Skeletal muscle satellite cell (primary cell): Measurements from ENCODE around the gene PCK1.

Source experiments
- H3K27me3 ChIP-seq: 2 replicates; pipeline ENCODE4 v1.7.0; 2013; ENCODE audit warnings: low read length; ENCODE audit not compliant: control insufficient read depth, insufficient read depth
- H3K36me3 ChIP-seq: 2 replicates; pipeline ENCODE4 v1.7.0; 2013; ENCODE audit warnings: mild to moderate bottlenecking, control low read depth, low read length; ENCODE audit not compliant: insufficient read depth
- H3K4me1 ChIP-seq: 2 replicates; pipeline ENCODE4 v1.7.0; 2013; ENCODE audit warnings: low read length; ENCODE audit not compliant: control insufficient read depth, insufficient read depth
- H3K4me2 ChIP-seq: 2 replicates; pipeline ENCODE4 v1.7.0; 2013; ENCODE audit warnings: mild to moderate bottlenecking, low read length
- H3K4me3 ChIP-seq: 2 replicates; pipeline ENCODE4 v1.7.0; 2013; ENCODE audit warnings: low read length
- H3K9ac ChIP-seq: 2 replicates; pipeline ENCODE4 v1.7.0; 2013; ENCODE audit warnings: mild to moderate bottlenecking, low read depth, low read length, moderate library complexity
- H3K9me3 ChIP-seq: replicated peaks from 2 replicates; pipeline ENCODE4 v1.7.0; 2013; ENCODE audit warnings: mild to moderate bottlenecking, control low read depth, low read length

PCK1 gene

DNA sequence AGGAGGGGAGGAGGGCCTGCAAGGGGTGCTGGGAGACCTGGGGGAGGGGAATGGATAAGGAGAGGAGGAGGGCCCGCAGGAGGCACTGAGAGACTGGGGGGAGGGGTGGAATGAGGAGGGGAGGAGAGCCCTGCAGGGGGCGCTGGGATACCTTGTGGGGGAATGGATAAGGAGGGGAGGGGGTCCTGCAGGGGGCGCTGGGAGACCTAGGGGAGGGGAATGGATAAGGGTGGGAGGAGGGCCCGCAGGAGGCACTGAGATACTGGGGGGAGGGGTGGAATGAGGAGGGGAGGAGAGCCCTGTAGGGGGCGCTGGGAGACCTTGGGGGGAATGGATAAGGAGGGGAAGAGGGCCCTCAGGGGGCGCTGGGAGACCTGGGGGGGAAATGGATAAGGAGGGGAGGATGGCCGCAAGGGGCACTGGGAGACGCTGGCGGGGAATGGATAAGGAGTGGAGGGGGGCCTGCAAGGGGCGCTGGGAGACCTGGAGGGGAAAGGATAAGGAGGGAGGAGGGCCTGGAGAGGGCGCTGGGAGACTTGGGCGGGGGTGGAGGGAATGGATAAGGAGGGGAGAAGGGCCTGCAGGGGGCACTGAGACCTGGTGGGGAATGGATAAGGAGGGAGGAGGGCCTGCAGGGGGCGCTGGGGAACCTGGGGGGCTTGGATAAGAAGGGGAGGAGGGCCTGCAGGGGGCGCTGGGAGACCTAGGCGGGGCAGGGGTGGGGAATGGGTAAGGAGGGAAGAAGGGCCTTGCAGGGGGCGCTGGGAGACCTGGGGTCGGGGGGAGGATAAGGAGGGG is 34.6 kb upstream of the PCK1 start:
- H3K4me1 ChIP-seq = no peaks in the 10 kb centered on the region
- H3K9ac ChIP-seq = no peak overlapping the region
- no peak overlapping the region for H3K4me3 ChIP-seq
- no peak overlapping the region for H3K4me2 ChIP-seq
- H3K27me3 ChIP-seq = peaks cover 43% of the 10 kb centered on the region
- no peaks in the 10 kb centered on the region for H3K36me3 ChIP-seq
- no peaks in the 10 kb centered on the region for H3K9me3 ChIP-seq

DNA sequence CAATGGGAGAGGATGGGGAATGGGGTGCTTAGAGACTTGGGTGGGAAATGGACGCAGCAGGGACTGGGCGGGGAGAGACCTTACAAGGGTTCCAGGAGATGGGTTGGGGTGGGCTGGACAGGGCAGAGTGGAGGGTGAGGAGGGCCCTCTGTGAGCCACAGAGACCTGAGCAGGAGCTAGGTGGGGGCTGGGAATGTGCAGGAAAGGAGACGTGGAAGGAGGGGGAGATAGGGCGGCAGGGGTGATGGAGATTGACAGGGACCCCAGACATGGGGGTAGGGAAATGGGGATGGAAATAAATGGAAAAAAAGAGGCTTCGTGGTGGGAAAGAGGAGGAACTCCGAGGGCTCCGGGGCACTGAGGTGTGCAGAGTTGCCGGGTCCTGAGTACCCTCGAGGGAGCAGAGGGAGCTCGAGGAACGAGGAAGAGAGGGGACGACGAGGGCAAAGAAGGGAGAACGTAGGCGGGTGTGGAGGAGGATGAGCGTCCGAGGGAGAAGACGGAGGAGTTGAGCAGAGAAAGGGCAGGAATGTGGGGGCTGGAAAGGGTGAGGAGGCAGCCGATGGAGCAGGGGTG is 33.9 kb upstream of the PCK1 start:
- H3K9ac ChIP-seq = no peak overlapping the region
- H3K9me3 ChIP-seq = no peaks in the 10 kb centered on the region
- H3K4me3 ChIP-seq = no peak overlapping the region
- H3K4me2 ChIP-seq = no peak overlapping the region
- no peaks in the 10 kb centered on the region for H3K36me3 ChIP-seq
- H3K27me3 ChIP-seq = peaks cover 43% of the 10 kb centered on the region
- no peaks in the 10 kb centered on the region for H3K4me1 ChIP-seq

GRCh38 chr20:57527728-57528127 is 33.2 kb upstream of the PCK1 start:
- Histone ChIP-seq H3K36me3 (no peaks in the 10 kb centered on the region), H3K4me3 (no peak overlapping the region), H3K4me1 (no peaks in the 10 kb centered on the region), H3K27me3 (peaks cover 46% of the 10 kb centered on the region), H3K9ac (no peak overlapping the region), H3K9me3 (no peaks in the 10 kb centered on the region), H3K4me2 (no peak overlapping the region)

GRCh38 chr20:57528148-57528547 is 32.8 kb upstream of the PCK1 start:
- Histone ChIP-seq H3K4me2 (no peak overlapping the region), H3K9ac (no peak overlapping the region), H3K36me3 (no peaks in the 10 kb centered on the region), H3K4me3 (no peak overlapping the region), H3K27me3 (peaks cover 46% of the 10 kb centered on the region), H3K9me3 (no peaks in the 10 kb centered on the region), H3K4me1 (no peaks in the 10 kb centered on the region)

- no peak overlapping the region for H3K4me3 ChIP-seq
- no peaks in the 10 kb centered on the region for H3K9me3 ChIP-seq
- peaks cover 51% of the 10 kb centered on the region for H3K27me3 ChIP-seq
- H3K4me2 ChIP-seq = no peak overlapping the region
- H3K4me1 ChIP-seq = no peaks in the 10 kb centered on the region
- no peak overlapping the region for H3K9ac ChIP-seq
- H3K36me3 ChIP-seq = no peaks in the 10 kb centered on the region
These were observed 31.7 kb upstream of the PCK1 start for GRCh38 chr20:57529160-57529585.

DNA sequence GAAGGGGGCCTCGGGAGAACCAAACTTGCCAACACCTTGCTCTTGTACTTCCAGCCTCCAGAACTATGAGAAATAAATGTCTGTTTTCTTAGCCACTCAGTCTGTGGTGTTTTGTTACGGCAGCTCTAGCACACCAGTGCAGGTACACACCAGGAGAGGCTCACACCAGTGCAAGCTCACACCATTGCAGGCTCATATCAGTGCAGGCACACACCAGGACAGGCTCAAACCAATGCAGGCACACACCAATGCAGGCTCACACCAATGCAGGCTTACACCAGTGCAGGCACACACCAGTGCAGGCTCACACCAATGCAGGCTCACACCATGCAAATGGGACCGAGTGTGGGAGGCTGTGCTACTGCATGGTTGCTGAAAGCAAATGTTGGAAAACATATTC is 31.1 kb upstream of the PCK1 start:
- Histone ChIP-seq H3K36me3 (no peaks in the 10 kb centered on the region), H3K9ac (no peak overlapping the region), H3K27me3 (peaks cover 54% of the 10 kb centered on the region), H3K4me1 (no peaks in the 10 kb centered on the region), H3K4me3 (no peak overlapping the region), H3K9me3 (no peaks in the 10 kb centered on the region), H3K4me2 (no peak overlapping the region)

- Histone ChIP-seq H3K4me2 (no peak overlapping the region), H3K27me3 (peaks cover 60% of the 10 kb centered on the region), H3K4me3 (no peak overlapping the region), H3K9me3 (no peaks in the 10 kb centered on the region), H3K36me3 (no peaks in the 10 kb centered on the region), H3K9ac (no peak overlapping the region), H3K4me1 (no peaks in the 10 kb centered on the region)
These were observed 30.5 kb upstream of the PCK1 start for GRCh38 chr20:57530327-57530981.

- Histone ChIP-seq H3K9ac (no peak overlapping the region), H3K9me3 (no peaks in the 10 kb centered on the region), H3K27me3 (peaks cover 77% of the 10 kb centered on the region)
These were observed 28.8 kb upstream of the PCK1 start for GRCh38 chr20:57532104-57532503.

GRCh38 chr20:57535297-57535696 is 25.6 kb upstream of the PCK1 start:
- no peak overlapping the region for H3K9ac ChIP-seq
- no peaks in the 10 kb centered on the region for H3K4me1 ChIP-seq
- H3K27me3 ChIP-seq = peaks cover 67% of the 10 kb centered on the region
- no peak overlapping the region for H3K4me2 ChIP-seq
- no peak overlapping the region for H3K4me3 ChIP-seq
- no peaks in the 10 kb centered on the region for H3K36me3 ChIP-seq
- no peaks in the 10 kb centered on the region for H3K9me3 ChIP-seq

More at GRCh38 chr20:57532104-57532503, 28.8 kb upstream of the PCK1 start:
- H3K36me3 ChIP-seq = no peaks in the 10 kb centered on the region
- no peak overlapping the region for H3K4me3 ChIP-seq
- H3K4me2 ChIP-seq = no peak overlapping the region
- no peaks in the 10 kb centered on the region for H3K4me1 ChIP-seq

GRCh38 chr20:57536120-57536708 is 24.7 kb upstream of the PCK1 start:
- no peaks in the 10 kb centered on the region for H3K9me3 ChIP-seq
- no peak overlapping the region for H3K9ac ChIP-seq
- H3K4me2 ChIP-seq = no peak overlapping the region
- no peak overlapping the region for H3K4me3 ChIP-seq
- peaks cover 70% of the 10 kb centered on the region for H3K27me3 ChIP-seq
- H3K36me3 ChIP-seq = no peaks in the 10 kb centered on the region
- no peaks in the 10 kb centered on the region for H3K4me1 ChIP-seq
